Measurements from ENCODE around the gene NAT10. TPM values are rescaled to one million over a fixed set of nuclear protein-coding genes. Genes with fewer than 3 reads are reported as not detected.

NAT10 gene
- polyA plus RNA-seq, 1 of the 3 experiments (the other 2 are of a cell fraction) = 31.0 TPM

DNA sequence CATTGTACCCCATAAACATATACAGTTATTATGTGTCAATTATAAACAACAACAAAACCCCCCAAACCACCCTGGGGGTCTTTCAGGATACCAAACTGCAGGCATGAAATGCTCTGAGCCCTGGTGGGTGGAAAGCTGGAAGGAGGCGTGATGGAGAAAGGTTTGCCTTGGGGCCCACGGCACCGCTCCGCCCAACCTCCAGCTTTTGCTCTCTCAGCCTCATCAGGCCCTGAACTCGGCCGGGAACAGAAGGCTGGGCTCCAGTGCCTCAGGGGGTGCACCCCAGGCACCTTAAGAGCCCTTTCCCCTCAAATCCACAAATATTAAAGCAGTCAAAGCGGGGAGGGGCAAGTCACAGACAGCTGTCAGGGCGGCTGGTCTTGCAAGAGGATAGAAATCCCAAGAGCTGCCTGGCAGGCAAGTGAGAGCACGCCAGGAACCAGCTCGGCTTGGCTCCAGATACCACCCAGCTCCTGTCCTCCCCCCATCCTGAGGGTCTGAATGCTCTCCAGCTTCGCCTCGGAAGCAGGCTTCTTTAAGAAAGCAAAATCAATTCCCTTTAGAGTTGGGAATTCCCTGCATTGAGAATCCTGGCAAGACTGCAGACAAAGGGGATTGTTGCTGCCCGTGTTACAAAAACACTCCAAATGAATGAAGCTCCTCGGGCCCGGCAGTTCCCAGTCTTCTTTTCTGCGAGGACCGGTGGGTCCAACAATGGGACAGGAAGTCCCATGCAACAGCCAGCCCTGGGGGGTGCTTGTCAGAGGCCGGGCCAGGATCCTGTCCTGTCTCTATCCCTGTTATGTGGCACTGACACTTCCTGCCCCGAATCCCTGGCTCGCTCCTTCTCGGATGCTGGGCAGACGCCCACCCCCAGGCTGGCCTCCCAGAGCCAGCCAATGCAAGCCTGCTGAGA, 80.8 kb downstream of the NAT10 start:
- CTCF ChIA-PET = interaction anchor here (0.8 to 5.4 kb wide), 8 partner anchors 12 to 379 kb away, joined by 3 to 45 read pairs (median 4); partner anchors contain the start of gene ABTB2
- H3K4me2 ChIP-seq = no peak overlapping the region
- no peak overlapping the region for H2AFZ ChIP-seq (ENCODE audit: low read depth)
- TF ChIP-seq MEF2A (IDR thresholded peaks at IDR 0.05; ENCODE audit: borderline replicate concordance, low read depth) = no peak
- no peak for TF ChIP-seq YY1 (IDR thresholded peaks at IDR 0.05; ENCODE audit: low read depth)
- TF ChIP-seq SMC3 (IDR thresholded peaks at IDR 0.05; ENCODE audit: low read depth, low read length) = no peak
- TF ChIP-seq GATA2 (CRISPR knock-in tag; IDR thresholded peaks at IDR 0.05) = no peak
- TF ChIP-seq, protein P1, sequence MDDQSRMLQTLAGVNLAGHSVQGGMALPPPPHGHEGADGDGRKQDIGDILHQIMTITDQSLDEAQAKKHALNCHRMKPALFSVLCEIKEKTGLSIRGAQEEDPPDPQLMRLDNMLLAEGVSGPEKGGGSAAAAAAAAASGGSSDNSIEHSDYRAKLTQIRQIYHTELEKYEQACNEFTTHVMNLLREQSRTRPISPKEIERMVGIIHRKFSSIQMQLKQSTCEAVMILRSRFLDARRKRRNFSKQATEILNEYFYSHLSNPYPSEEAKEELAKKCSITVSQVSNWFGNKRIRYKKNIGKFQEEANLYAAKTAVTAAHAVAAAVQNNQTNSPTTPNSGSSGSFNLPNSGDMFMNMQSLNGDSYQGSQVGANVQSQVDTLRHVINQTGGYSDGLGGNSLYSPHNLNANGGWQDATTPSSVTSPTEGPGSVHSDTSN (IDR thresholded peaks at IDR 0.05) = no peak
- TF ChIP-seq JUND (IDR thresholded peaks at IDR 0.05) = no peak
- TF ChIP-seq, protein P2, sequence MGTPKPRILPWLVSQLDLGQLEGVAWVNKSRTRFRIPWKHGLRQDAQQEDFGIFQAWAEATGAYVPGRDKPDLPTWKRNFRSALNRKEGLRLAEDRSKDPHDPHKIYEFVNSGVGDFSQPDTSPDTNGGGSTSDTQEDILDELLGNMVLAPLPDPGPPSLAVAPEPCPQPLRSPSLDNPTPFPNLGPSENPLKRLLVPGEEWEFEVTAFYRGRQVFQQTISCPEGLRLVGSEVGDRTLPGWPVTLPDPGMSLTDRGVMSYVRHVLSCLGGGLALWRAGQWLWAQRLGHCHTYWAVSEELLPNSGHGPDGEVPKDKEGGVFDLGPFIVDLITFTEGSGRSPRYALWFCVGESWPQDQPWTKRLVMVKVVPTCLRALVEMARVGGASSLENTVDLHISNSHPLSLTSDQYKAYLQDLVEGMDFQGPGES (IDR thresholded peaks at IDR 0.05; ENCODE audit: low read depth, low read length) = no peak
- no peaks in the 10 kb centered on the region for H3K9me2 ChIP-seq
- H3K27ac ChIP-seq (ENCODE audit: low read depth in 2 of 2, low read length in 1 of 2) = no peak overlapping the region
- no peaks in the 10 kb centered on the region for H4K20me1 ChIP-seq (ENCODE audit: insufficient read depth)
- WGBS (ENCODE audit: low lambda C conversion rate) = 100% methylated on average over 11 of the region's 22 CpGs
- no peak overlapping the region for H3K4me3 ChIP-seq (ENCODE audit: low read depth in 2 of 2, low read length in 1 of 2)
- H3K9ac ChIP-seq = no peak overlapping the region
- no peaks in the 10 kb centered on the region for H3K36me3 ChIP-seq (replicated peaks in 1 of 2; ENCODE audit: control insufficient read depth in 1 of 2, insufficient read depth in 2 of 2, low read length in 1 of 2)
- no peak for DNase-seq
- H3K9me3 ChIP-seq = no peaks in the 10 kb centered on the region
- H3K27me3 ChIP-seq (ENCODE audit: insufficient read depth) = no peaks in the 10 kb centered on the region
- H3K4me1 ChIP-seq (ENCODE audit: control insufficient read depth in 1 of 2, insufficient read depth in 2 of 2, low read depth in 1 of 2, low read length in 1 of 2) = peaks cover 9 to 23% of the 10 kb centered on the region in 2 experiments; a peak in 2 of 4 replicates
- H3F3A ChIP-seq (replicated peaks; ENCODE audit: insufficient read depth) = no peaks in the 10 kb centered on the region
- no peaks in the 10 kb centered on the region for H3K79me2 ChIP-seq (ENCODE audit: insufficient read depth)
- POLR2A ChIA-PET = no interaction called here

DNA sequence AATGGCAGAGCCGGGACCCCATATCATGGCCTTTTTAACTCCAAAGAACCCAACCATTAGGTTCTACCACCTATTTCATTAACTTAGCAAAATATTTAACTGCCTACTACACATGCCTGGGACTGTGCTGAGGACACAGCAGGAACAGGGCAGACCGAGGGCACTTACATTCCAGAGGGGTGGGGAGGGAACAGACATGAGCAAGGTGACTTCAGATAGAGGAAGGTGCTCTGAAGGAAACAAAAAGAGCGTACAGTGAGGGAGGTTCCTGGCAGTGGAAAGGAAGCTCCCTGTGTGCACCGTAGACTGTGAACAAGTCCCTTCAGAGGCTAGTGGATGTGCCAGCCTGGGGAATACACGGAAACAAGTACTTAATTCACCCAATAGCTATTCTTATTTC, 82.8 kb downstream of the NAT10 start:
- Histone ChIP-seq H3F3A (replicated peaks; ENCODE audit: insufficient read depth) (peaks cover 10% of the 10 kb centered on the region), H3K79me2 (ENCODE audit: insufficient read depth) (no peaks in the 10 kb centered on the region), H3K9me3 (no peaks in the 10 kb centered on the region), H3K4me3 (ENCODE audit: low read depth in 2 of 2, low read length in 1 of 2) (no peak overlapping the region), H3K27ac (ENCODE audit: low read depth in 2 of 2, low read length in 1 of 2) (no peak overlapping the region), H3K9me2 (no peaks in the 10 kb centered on the region), H3K4me2 (no peak overlapping the region), H3K4me1 (ENCODE audit: control insufficient read depth in 1 of 2, insufficient read depth in 2 of 2, low read depth in 1 of 2, low read length in 1 of 2) (peaks cover 16 to 25% of the 10 kb centered on the region in 2 experiments; a peak in 3 of 4 replicates), H3K36me3 (replicated peaks in 1 of 2; ENCODE audit: control insufficient read depth in 1 of 2, insufficient read depth in 2 of 2, low read length in 1 of 2) (no peaks in the 10 kb centered on the region), H2AFZ (ENCODE audit: low read depth) (no peak overlapping the region), H4K20me1 (ENCODE audit: insufficient read depth) (no peaks in the 10 kb centered on the region), H3K27me3 (ENCODE audit: insufficient read depth) (no peaks in the 10 kb centered on the region), H3K9ac (no peak overlapping the region)
- ChIA-PET POLR2A (interaction anchor here (1.0 kb wide), 1 partner anchor 14 kb away, joined by 4 read pairs; no protein-coding TSS in a partner anchor), CTCF (interaction anchor here (1.8 to 5.4 kb wide), 3 partner anchors 14 to 304 kb away, joined by 4 to 45 read pairs (median 8); no protein-coding TSS in a partner anchor)
- TF ChIP-seq, protein P2 (IDR thresholded peaks at IDR 0.05; ENCODE audit: low read depth, low read length) = no peak
- TF ChIP-seq SMC3 (IDR thresholded peaks at IDR 0.05; ENCODE audit: low read depth, low read length) = no peak
- TF ChIP-seq TCF12 (IDR thresholded peaks at IDR 0.05) = no peak
- no peak for TF ChIP-seq CHD2 (IDR thresholded peaks at IDR 0.05; ENCODE audit: low read length, partially characterized antibody)
- WGBS (ENCODE audit: low lambda C conversion rate) = 93% methylated on average over 5 of the region's 5 CpGs
- DNase-seq = no peak

Data from SK-N-SH (cell line).